ENCODE measurements around the gene RIPPLY3.

RIPPLY3 gene

DNA sequence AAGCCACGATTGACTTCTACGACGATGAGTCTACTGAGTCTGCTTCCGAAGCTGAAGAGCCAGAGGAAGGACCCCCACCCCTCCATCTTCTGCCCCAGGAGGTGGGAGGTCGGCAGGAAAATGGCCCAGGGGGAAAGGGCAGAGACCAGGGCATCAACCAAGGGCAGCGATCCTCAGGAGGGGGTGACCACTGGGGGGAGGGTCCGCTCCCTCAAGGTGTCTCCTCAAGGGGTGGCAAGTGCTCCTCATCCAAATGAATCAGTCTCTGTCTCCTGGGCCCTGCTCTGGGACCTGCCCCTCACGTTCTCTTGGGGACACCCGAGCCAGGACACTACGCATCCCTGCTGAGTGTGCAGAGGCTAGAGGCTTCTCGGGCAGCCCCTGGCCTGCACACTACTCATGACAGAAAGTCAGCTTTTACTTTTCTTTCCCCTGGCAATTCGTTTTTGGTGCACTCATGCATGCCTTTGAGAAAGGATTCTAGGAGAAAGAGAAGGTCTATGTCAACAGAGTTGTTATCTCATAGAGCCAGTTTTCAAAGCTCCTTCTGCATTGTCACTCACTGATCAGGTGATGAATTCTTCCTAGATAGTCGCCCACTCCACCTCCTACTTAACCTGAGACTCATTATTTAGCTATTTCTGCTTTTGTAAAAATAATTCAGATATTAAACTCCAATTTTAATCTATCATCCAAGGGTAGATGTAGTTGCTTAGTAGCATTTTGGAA lies 11.6 kb downstream of the RIPPLY3 start:
- H3K4me2 ChIP-seq (ENCODE audit: low read depth, low read length, poor library complexity, severe bottlenecking): no peak overlapping the region
- no peaks in the 10 kb centered on the region for H3K36me3 ChIP-seq (ENCODE audit: insufficient read depth, low read length)
- no peaks in the 10 kb centered on the region for H3K79me2 ChIP-seq (ENCODE audit: insufficient read depth, low read length)
- H3F3A ChIP-seq (ENCODE audit: low read depth): no peaks in the 10 kb centered on the region
- H3K4me3 ChIP-seq (ENCODE audit: low read length, poor library complexity, severe bottlenecking): no peak overlapping the region
- TF ChIP-seq CTCF (conservative IDR thresholded peaks at IDR 0.05; ENCODE audit: low read length): no peak
- no peak for TF ChIP-seq EZH2phosphoT487 (IDR thresholded peaks at IDR 0.05; ENCODE audit: borderline replicate concordance)
- H3K9me3 ChIP-seq (ENCODE audit: insufficient read depth, low read depth, low read length): no peaks in the 10 kb centered on the region
- no peak overlapping the region for H3K9ac ChIP-seq (ENCODE audit: low read depth, low read length, poor library complexity, severe bottlenecking)
- H3K4me1 ChIP-seq (ENCODE audit: insufficient read depth, low read length, poor library complexity, severe bottlenecking): no peaks in the 10 kb centered on the region
- no peaks in the 10 kb centered on the region for H3K27me3 ChIP-seq (ENCODE audit: insufficient read depth, low read length, poor library complexity, severe bottlenecking)
- H3K9me2 ChIP-seq (replicated peaks; ENCODE audit: low read depth, low read length): no peaks in the 10 kb centered on the region
- no peak overlapping the region for H2AFZ ChIP-seq (ENCODE audit: low read length)
- no peaks in the 10 kb centered on the region for H4K20me1 ChIP-seq (ENCODE audit: insufficient read depth, low read length, poor library complexity, severe bottlenecking)

DNA sequence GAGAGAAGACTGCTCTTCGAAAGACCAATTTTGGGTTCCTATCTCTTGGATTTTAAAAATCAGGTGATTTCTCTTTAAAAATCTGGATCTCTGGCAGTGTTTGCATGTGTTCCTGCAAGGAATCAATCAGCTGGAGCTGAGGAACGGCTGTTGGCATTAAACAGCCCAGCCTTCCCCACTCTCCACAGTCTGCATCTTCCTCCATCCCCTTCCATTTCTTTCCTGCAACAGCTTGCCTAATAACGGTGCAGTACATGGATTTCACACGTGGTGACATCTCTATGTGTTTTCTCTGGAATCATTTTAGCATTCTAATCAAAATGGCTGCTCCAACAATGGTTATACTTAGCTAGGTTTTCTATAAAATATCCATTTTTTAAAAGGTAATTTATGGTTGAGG lies 20.0 kb downstream of the RIPPLY3 start:
- no peaks in the 10 kb centered on the region for H3K9me3 ChIP-seq (ENCODE audit: insufficient read depth, low read depth, low read length)
- H3K4me3 ChIP-seq (ENCODE audit: low read length, poor library complexity, severe bottlenecking): no peak overlapping the region
- no peaks in the 10 kb centered on the region for H3K4me1 ChIP-seq (ENCODE audit: insufficient read depth, low read length, poor library complexity, severe bottlenecking)
- no peak overlapping the region for H3K4me2 ChIP-seq (ENCODE audit: low read depth, low read length, poor library complexity, severe bottlenecking)
- TF ChIP-seq EZH2phosphoT487 (IDR thresholded peaks at IDR 0.05; ENCODE audit: borderline replicate concordance): no peak
- no peak for TF ChIP-seq CTCF (conservative IDR thresholded peaks at IDR 0.05; ENCODE audit: low read length)
- no peaks in the 10 kb centered on the region for H3K36me3 ChIP-seq (ENCODE audit: insufficient read depth, low read length)
- no peaks in the 10 kb centered on the region for H3K79me2 ChIP-seq (ENCODE audit: insufficient read depth, low read length)
- H3K9me2 ChIP-seq (replicated peaks; ENCODE audit: low read depth, low read length): no peaks in the 10 kb centered on the region
- no peaks in the 10 kb centered on the region for H4K20me1 ChIP-seq (ENCODE audit: insufficient read depth, low read length, poor library complexity, severe bottlenecking)
- H3K27me3 ChIP-seq (ENCODE audit: insufficient read depth, low read length, poor library complexity, severe bottlenecking): no peaks in the 10 kb centered on the region
- no peak overlapping the region for H3K9ac ChIP-seq (ENCODE audit: low read depth, low read length, poor library complexity, severe bottlenecking)
- no peaks in the 10 kb centered on the region for H3F3A ChIP-seq (ENCODE audit: low read depth)
- H2AFZ ChIP-seq (ENCODE audit: low read length): peak overlapping the region; percentile 24; the same call in 1 of the 2 replicates

DNA sequence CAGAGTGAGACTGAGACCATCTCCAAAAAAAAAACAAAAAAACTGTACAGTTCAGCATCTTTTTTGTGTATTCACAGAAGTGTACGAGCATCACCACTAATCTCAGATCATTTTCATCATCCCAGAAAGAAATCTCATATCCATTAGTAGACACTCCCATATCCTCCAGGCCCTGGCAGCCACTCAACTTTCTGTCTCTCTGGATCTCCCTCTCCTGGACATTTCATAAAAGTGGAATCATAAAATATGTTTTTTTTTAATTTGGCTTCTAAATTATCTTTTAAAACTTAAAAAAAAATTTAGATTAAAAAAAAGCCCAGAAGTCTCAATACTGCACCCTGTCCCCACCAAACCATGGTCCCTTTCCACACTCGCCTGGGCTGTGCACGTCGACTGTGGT lies 22.1 kb downstream of the RIPPLY3 start:
- Histone ChIP-seq H2AFZ (ENCODE audit: low read length) (no peak overlapping the region), H3K36me3 (ENCODE audit: insufficient read depth, low read length) (no peaks in the 10 kb centered on the region), H4K20me1 (ENCODE audit: insufficient read depth, low read length, poor library complexity, severe bottlenecking) (no peaks in the 10 kb centered on the region)

More for the DNA sequence above, 22.1 kb downstream of the RIPPLY3 start:
- H3K4me1 ChIP-seq (ENCODE audit: insufficient read depth, low read length, poor library complexity, severe bottlenecking): peaks cover 10% of the 10 kb centered on the region
- H3K4me3 ChIP-seq (ENCODE audit: low read length, poor library complexity, severe bottlenecking): no peak overlapping the region
- no peaks in the 10 kb centered on the region for H3K79me2 ChIP-seq (ENCODE audit: insufficient read depth, low read length)
- no peaks in the 10 kb centered on the region for H3F3A ChIP-seq (ENCODE audit: low read depth)
- H3K9me3 ChIP-seq (ENCODE audit: insufficient read depth, low read depth, low read length): no peaks in the 10 kb centered on the region
- no peaks in the 10 kb centered on the region for H3K9me2 ChIP-seq (replicated peaks; ENCODE audit: low read depth, low read length)
- H3K4me2 ChIP-seq (ENCODE audit: low read depth, low read length, poor library complexity, severe bottlenecking): no peak overlapping the region
- no peak overlapping the region for H3K9ac ChIP-seq (ENCODE audit: low read depth, low read length, poor library complexity, severe bottlenecking)
- H3K27me3 ChIP-seq (ENCODE audit: insufficient read depth, low read length, poor library complexity, severe bottlenecking): no peaks in the 10 kb centered on the region
- TF ChIP-seq CTCF (conservative IDR thresholded peaks at IDR 0.05; ENCODE audit: low read length) (no peak), EZH2phosphoT487 (IDR thresholded peaks at IDR 0.05; ENCODE audit: borderline replicate concordance) (no peak)

Measured in Loucy (cell line).